KMS-11 (cell line): ENCODE results near the gene MED10.

Experiments
- H2AFZ ChIP-seq: fragments of 200-600 bp; sonication (generic); 2 replicates; pipeline ENCODE4 v1.6.1; 2016; ENCODE audit warnings: antibody characterized with exemption, mixed run types, low read depth
- H3K27ac ChIP-seq: fragments of 200-600 bp; sonication (generic); 2 replicates; pipeline ENCODE4 v1.6.1; 2016; ENCODE audit warnings: mild to moderate bottlenecking, mixed run types
- H3K27me3 ChIP-seq: fragments of 200-600 bp; sonication (generic); 2 replicates; pipeline ENCODE4 v1.6.1; 2017; ENCODE audit warnings: mild to moderate bottlenecking, low read depth, mixed run types, moderate library complexity; ENCODE audit not compliant: insufficient read depth
- H3K36me3 ChIP-seq: fragments of 200-600 bp; sonication (generic); 2 replicates; pipeline ENCODE4 v1.6.1; 2017; ENCODE audit warnings: mild to moderate bottlenecking, mixed run types; ENCODE audit not compliant: insufficient read depth
- H3K4me1 ChIP-seq: fragments of 200-600 bp; sonication (generic); 2 replicates; pipeline ENCODE4 v1.6.1; 2016; ENCODE audit warnings: mild to moderate bottlenecking, low read depth, mixed run types; ENCODE audit not compliant: poor library complexity, severe bottlenecking
- H3K4me2 ChIP-seq: fragments of 200-600 bp; sonication (generic); 2 replicates; pipeline ENCODE4 v1.7.0; 2016; ENCODE audit warnings: mild to moderate bottlenecking, mixed run types
- H3K4me3 ChIP-seq: fragments of 200-600 bp; sonication (generic); IDR thresholded peaks from 2 replicates; pipeline ENCODE4 v1.6.1; 2017; ENCODE audit warnings: low read depth, low read length, mixed read lengths; ENCODE audit not compliant: insufficient read depth
- H3K79me2 ChIP-seq: fragments of 200-600 bp; sonication (generic); 2 replicates; pipeline ENCODE4 v1.6.1; 2016; ENCODE audit warnings: low read depth, mixed run types; ENCODE audit not compliant: insufficient read depth
- H3K9ac ChIP-seq: fragments of 200-600 bp; sonication (generic); 2 replicates; pipeline ENCODE4 v1.6.1; 2016; ENCODE audit warnings: mild to moderate bottlenecking, mixed run types
- H4K20me1 ChIP-seq: fragments of 200-600 bp; sonication (generic); 2 replicates; pipeline ENCODE4 v1.6.1; 2016; ENCODE audit warnings: mild to moderate bottlenecking, mixed run types; ENCODE audit not compliant: insufficient read depth
- TF ChIP-seq, protein P1 (sequence below): fragments of 200-600 bp; sonication (generic); conservative IDR thresholded peaks from 2 replicates; pipeline ENCODE4 v1.6.1; 2017; ENCODE audit warnings: low read depth, mild to moderate bottlenecking, antibody characterized with exemption, low read length, moderate library complexity, mixed read lengths

MED10 gene

DNA sequence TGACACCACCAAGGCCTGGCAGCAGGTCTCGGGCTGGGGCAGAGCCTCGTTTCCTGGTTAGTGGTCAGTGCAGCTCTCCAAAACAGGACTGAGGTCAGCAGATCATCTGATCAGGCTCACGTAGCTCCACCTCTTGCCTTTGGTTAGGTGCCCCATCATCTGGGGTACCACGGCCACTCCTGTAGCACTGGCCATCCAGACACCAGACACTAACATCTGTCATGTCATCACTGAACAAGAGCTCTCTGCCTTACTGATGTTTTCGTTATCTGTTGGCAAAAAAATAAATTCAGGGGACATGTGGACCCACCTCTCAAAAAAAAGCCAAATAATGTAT lies 29.9 kb upstream of the MED10 start:
- peak overlapping the region; percentile 63 for H3K4me2 ChIP-seq
- H3K4me3 ChIP-seq: no peak overlapping the region
- H3K36me3 ChIP-seq: no peaks in the 10 kb centered on the region
- H3K27ac ChIP-seq: peak overlapping the region; percentile 59
- no peak overlapping the region; the same call in 1 of the 2 replicates for H3K9ac ChIP-seq
- H3K27me3 ChIP-seq: no peaks in the 10 kb centered on the region
- H3K79me2 ChIP-seq: no peaks in the 10 kb centered on the region
- H2AFZ ChIP-seq: peak overlapping the region; percentile 31; the same call in 1 of the 2 replicates
- H3K4me1 ChIP-seq: peaks cover 66% of the 10 kb centered on the region
- TF ChIP-seq, protein P1, sequence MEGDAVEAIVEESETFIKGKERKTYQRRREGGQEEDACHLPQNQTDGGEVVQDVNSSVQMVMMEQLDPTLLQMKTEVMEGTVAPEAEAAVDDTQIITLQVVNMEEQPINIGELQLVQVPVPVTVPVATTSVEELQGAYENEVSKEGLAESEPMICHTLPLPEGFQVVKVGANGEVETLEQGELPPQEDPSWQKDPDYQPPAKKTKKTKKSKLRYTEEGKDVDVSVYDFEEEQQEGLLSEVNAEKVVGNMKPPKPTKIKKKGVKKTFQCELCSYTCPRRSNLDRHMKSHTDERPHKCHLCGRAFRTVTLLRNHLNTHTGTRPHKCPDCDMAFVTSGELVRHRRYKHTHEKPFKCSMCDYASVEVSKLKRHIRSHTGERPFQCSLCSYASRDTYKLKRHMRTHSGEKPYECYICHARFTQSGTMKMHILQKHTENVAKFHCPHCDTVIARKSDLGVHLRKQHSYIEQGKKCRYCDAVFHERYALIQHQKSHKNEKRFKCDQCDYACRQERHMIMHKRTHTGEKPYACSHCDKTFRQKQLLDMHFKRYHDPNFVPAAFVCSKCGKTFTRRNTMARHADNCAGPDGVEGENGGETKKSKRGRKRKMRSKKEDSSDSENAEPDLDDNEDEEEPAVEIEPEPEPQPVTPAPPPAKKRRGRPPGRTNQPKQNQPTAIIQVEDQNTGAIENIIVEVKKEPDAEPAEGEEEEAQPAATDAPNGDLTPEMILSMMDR: no peak
- H4K20me1 ChIP-seq: no peaks in the 10 kb centered on the region

DNA sequence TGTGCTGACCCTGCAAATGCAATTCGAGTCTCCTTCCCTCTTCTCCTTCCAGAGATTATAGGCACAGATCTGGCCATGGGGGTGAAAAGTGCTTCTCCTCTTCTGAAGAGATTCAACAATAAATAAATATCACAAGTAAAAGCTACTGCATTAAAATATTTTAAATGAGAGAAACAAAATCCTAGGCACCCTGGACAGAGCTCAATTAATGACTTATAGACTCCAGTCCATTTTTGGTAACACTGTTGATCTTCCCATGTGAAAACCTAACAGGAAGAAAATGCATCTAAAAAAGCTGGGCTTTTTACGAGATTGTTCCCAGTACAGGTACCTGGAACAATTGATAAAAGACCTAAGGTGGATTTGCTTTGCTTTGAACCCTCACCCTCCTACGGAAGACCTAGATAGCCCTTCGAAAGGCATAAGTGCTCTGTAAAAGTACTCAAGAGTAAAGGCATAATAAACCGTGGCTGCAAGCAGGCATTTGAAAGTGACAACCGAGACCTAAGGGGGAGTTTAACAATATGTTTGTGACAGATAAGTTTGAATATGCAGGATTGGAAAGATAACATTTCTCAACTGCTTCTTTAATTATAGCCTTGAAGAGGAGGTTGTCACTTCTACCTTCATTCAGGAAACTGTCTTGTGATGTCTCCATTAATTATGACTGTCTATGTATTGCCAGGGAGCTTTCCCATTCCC lies 29.4 kb upstream of the MED10 start:
- no peaks in the 10 kb centered on the region for H3K27me3 ChIP-seq
- TF ChIP-seq, protein P1: no peak
- H3K4me3 ChIP-seq: no peak overlapping the region
- peak overlapping the region; percentile 31; the same call in 1 of the 2 replicates for H2AFZ ChIP-seq
- H3K4me1 ChIP-seq: peaks cover 69% of the 10 kb centered on the region
- H3K79me2 ChIP-seq: no peaks in the 10 kb centered on the region
- H4K20me1 ChIP-seq: no peaks in the 10 kb centered on the region
- no peaks in the 10 kb centered on the region for H3K36me3 ChIP-seq
- no peak overlapping the region for H3K9ac ChIP-seq
- H3K4me2 ChIP-seq: peak overlapping the region; percentile 63
- peak overlapping the region; percentile 59; the same call in 1 of the 2 replicates for H3K27ac ChIP-seq

DNA sequence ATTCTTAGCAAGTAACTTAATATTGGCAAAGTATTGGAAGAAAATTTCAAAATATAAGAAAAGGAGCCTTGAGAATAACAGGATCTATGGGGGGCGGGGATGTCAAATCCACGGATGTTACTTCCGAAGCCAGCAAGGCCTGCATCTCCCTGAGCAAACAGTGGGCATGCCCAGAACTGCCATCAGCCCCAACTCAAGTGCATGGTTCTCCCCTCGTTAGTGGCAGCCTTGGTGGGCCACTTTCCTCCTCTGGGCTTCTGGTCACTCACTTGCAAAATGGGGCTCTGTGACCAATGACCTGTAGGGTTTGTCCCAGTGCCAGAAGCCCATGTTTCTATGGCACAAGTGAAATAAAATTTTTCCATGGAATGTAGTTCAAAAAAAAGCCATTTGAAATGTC lies 27.2 kb upstream of the MED10 start:
- H3K4me3 ChIP-seq: no peak overlapping the region
- no peaks in the 10 kb centered on the region for H3K27me3 ChIP-seq
- no peak overlapping the region for H3K27ac ChIP-seq
- H3K36me3 ChIP-seq: no peaks in the 10 kb centered on the region
- H3K79me2 ChIP-seq: no peaks in the 10 kb centered on the region
- peak overlapping the region; percentile 81; the same call in 1 of the 2 replicates for H3K4me2 ChIP-seq
- H4K20me1 ChIP-seq: no peaks in the 10 kb centered on the region
- H2AFZ ChIP-seq: no peak overlapping the region
- TF ChIP-seq, protein P1: no peak
- no peak overlapping the region for H3K9ac ChIP-seq
- peaks cover 90% of the 10 kb centered on the region for H3K4me1 ChIP-seq

DNA sequence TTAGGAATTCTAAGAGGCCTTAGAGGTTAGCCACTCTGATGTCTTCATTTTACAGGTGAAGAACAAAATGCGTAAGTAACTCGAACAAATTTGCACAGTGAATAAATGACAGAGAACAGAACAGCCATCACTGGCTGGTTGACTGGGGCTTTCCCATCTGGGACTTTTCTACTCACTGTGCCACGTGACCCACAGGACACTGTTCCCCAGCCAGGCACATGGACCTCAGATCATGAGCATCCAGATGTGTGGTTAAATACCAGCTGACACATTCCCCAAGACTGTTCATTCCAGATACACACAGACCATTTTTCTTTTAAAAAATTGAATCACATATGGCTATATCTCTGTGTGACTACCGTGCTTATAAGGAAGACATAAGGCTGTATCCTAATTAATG lies 25.8 kb upstream of the MED10 start:
- peaks cover 85% of the 10 kb centered on the region for H3K4me1 ChIP-seq
- H3K4me3 ChIP-seq: no peak overlapping the region
- no peaks in the 10 kb centered on the region for H4K20me1 ChIP-seq
- no peaks in the 10 kb centered on the region for H3K79me2 ChIP-seq
- H2AFZ ChIP-seq: no peak overlapping the region
- peak overlapping the region; percentile 81 for H3K4me2 ChIP-seq
- H3K27ac ChIP-seq: peak overlapping the region; percentile 79
- H3K27me3 ChIP-seq: no peaks in the 10 kb centered on the region
- no peaks in the 10 kb centered on the region for H3K36me3 ChIP-seq
- TF ChIP-seq, protein P1: no peak
- no peak overlapping the region for H3K9ac ChIP-seq
